HL-60 (cell line): ENCODE data around the gene MAP3K5.

Experiments
- DNase-seq, 2 experiments: peaks; one replicate each; pipeline ENCODE4 v3.0.0-alpha.2; 2010 to 2020; ENCODE audit warnings: low read depth in 1 of 2, low spot score in 1 of 2
- H3K27ac ChIP-seq: fragments of 250-450 bp; sonication (Bioruptor Pico); replicated peaks from 2 replicates; pipeline ENCODE4 v1.5.1; 2020; ENCODE audit warnings: mild to moderate bottlenecking, moderate library complexity
- H3K27me3 ChIP-seq: fragments of 250-450 bp; sonication (Bioruptor Pico); 2 replicates; pipeline ENCODE4 v1.5.1; 2021; ENCODE audit warnings: mild to moderate bottlenecking, moderate library complexity; ENCODE audit not compliant: insufficient read depth, poor library complexity, severe bottlenecking
- H3K4me3 ChIP-seq: replicated peaks from 2 replicates; pipeline ENCODE4 v1.5.1; 2011; ENCODE audit warnings: mild to moderate bottlenecking, control low read depth, low read length; ENCODE audit not compliant: insufficient read depth
- CTCF ChIP-seq: IDR thresholded peaks from one replicate; pipeline ENCODE4 v1.5.1; 2011; ENCODE audit warnings: low read length, control low read depth, inconsistent platforms; ENCODE audit not compliant: insufficient read depth
- GABPA ChIP-seq: IDR thresholded peaks from 2 replicates; pipeline ENCODE4 v1.6.1; 2012; ENCODE audit warnings: low read depth
- POLR2AphosphoS5 ChIP-seq: IDR thresholded peaks from 2 replicates; pipeline ENCODE4 v1.6.1; 2012; ENCODE audit warnings: low read depth
- REST ChIP-seq: IDR thresholded peaks from 2 replicates; pipeline ENCODE4 v1.6.1; 2012; ENCODE audit warnings: low read depth; ENCODE audit not compliant: insufficient replicate concordance
- SPI1 ChIP-seq: IDR thresholded peaks from 2 replicates; pipeline ENCODE4 v1.6.1; 2012; ENCODE audit warnings: low read depth, mild to moderate bottlenecking, borderline replicate concordance

The MAP3K5 gene

GRCh38 chr6:136535880-136536650, 256.2 kb downstream of the MAP3K5 start:
- H3K27ac ChIP-seq: no peak overlapping the region

GRCh38 chr6:136535017-136535765, 257.1 kb downstream of the MAP3K5 start:
- TF ChIP-seq SPI1: no peak
- TF ChIP-seq POLR2AphosphoS5: no peak
- no peak for TF ChIP-seq CTCF
- no peak for TF ChIP-seq GABPA
- TF ChIP-seq REST: no peak
- no peak overlapping the region for H3K4me3 ChIP-seq
- DNase-seq: no peak

More at GRCh38 chr6:136535880-136536650, 256.2 kb downstream of the MAP3K5 start:
- DNase-seq: no peak
- Histone ChIP-seq H3K27me3 (peaks cover 6% of the 10 kb centered on the region), H3K4me3 (no peak overlapping the region)
- TF ChIP-seq POLR2AphosphoS5: no peak
- TF ChIP-seq REST: no peak
- no peak for TF ChIP-seq GABPA
- no peak for TF ChIP-seq CTCF
- TF ChIP-seq SPI1: no peak

GRCh38 chr6:136534268-136534667, 258.0 kb downstream of the MAP3K5 start:
- Histone ChIP-seq H3K27me3 (peaks cover 6% of the 10 kb centered on the region), H3K4me3 (no peak overlapping the region), H3K27ac (no peak overlapping the region)
- no peak for DNase-seq
- no peak for TF ChIP-seq GABPA
- no peak for TF ChIP-seq SPI1
- no peak for TF ChIP-seq REST
- no peak for TF ChIP-seq CTCF
- TF ChIP-seq POLR2AphosphoS5: no peak

More at GRCh38 chr6:136535017-136535765, 257.1 kb downstream of the MAP3K5 start:
- Histone ChIP-seq H3K27ac (no peak overlapping the region), H3K27me3 (peaks cover 6% of the 10 kb centered on the region)
